Epidermal melanocyte (primary cell): Measurements from ENCODE around the gene SGPL1.
"Not testable (repeated sequence)": the region's sequence is repeated elsewhere in the genome, so short reads cannot be mapped to it uniquely, and the experiment has no call there.

Experiments used
- DNase-seq: peaks from one replicate; pipeline ENCODE4 v3.0.0; 2011; ENCODE audit warnings: low spot score; ENCODE audit not compliant: insufficient read length

Gene SGPL1, protein sequence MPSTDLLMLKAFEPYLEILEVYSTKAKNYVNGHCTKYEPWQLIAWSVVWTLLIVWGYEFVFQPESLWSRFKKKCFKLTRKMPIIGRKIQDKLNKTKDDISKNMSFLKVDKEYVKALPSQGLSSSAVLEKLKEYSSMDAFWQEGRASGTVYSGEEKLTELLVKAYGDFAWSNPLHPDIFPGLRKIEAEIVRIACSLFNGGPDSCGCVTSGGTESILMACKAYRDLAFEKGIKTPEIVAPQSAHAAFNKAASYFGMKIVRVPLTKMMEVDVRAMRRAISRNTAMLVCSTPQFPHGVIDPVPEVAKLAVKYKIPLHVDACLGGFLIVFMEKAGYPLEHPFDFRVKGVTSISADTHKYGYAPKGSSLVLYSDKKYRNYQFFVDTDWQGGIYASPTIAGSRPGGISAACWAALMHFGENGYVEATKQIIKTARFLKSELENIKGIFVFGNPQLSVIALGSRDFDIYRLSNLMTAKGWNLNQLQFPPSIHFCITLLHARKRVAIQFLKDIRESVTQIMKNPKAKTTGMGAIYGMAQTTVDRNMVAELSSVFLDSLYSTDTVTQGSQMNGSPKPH

DNA sequence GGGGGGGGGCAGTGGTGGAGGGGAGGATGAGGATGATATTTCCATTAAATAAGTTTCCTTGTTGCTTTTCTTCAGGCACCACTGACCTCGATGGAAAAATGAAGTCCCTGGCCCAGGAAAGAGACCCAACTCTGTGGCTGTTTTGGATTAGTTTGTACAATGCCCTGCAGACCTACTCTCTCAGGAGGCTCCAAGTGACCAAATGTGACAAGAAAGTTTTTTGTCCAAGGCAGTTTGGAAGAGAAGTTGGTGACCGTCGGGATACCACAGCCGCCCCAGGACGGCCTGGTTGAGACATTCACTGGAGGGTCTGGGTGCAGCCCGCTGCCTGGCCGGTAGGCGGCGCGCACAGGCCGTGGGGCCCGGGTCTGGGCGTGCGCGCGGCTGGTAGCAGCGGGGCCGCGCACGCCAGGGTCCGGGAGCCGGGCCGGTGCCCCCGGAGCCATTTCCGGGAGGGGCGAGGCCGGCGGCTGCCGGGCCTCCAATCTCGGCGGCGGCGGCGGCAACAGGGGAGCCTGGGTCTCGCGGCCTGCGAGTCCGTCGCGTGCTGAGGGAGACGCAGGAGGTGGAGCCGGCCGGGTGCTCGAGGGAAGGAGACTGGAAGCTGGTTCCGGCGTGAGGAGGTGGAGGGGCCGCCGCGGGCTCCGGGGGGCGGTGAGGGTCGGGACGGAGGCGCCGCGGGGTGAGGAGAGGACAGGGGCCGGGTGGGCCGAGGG is at the start of gene SGPL1:
Gene SGPL1 (plus strand): TSS at position 445 of the 716 bp plus-strand sequence. CDS start 906 bp downstream, outside the sequence.
- peak; percentile 90 for DNase-seq

GRCh38 chr10:70768026-70768685 is 47.6 kb upstream of the SGPL1 start:
- not testable (repeated sequence) for DNase-seq

- no peak for DNase-seq
Measured at GRCh38 chr10:70769121-70769520, 46.6 kb upstream of the SGPL1 start.

GRCh38 chr10:70770001-70770400 is 45.7 kb upstream of the SGPL1 start:
- DNase-seq: no peak

DNA sequence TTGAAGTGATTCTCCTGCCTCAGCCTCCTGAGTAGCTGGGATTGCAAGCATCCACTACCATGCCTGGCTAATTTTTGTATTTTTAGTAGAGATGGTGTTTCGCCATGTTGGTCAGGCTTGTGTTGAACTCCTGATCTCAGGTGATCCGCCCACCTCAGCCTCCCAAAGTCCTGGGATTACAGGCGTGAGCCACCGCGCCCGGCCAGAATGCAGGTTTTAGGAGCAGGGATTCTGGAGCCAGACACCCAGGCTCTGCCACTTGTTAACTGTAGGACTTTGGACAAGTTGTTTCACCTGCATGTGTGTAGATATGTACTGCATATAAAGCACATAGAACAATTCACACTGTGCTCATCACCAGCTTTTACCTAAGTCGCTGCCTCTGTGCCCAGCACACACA is 45.2 kb upstream of the SGPL1 start:
- DNase-seq: not testable (repeated sequence)

- DNase-seq: no peak
Measured at GRCh38 chr10:70771311-70772194, 44.2 kb upstream of the SGPL1 start.

- DNase-seq: no peak
Measured at GRCh38 chr10:70772627-70773026, 43.1 kb upstream of the SGPL1 start.

GRCh38 chr10:70773461-70773860 is 42.3 kb upstream of the SGPL1 start:
- DNase-seq: no peak

- no peak for DNase-seq
Measured at GRCh38 chr10:70773965-70774809, 41.6 kb upstream of the SGPL1 start.

DNA sequence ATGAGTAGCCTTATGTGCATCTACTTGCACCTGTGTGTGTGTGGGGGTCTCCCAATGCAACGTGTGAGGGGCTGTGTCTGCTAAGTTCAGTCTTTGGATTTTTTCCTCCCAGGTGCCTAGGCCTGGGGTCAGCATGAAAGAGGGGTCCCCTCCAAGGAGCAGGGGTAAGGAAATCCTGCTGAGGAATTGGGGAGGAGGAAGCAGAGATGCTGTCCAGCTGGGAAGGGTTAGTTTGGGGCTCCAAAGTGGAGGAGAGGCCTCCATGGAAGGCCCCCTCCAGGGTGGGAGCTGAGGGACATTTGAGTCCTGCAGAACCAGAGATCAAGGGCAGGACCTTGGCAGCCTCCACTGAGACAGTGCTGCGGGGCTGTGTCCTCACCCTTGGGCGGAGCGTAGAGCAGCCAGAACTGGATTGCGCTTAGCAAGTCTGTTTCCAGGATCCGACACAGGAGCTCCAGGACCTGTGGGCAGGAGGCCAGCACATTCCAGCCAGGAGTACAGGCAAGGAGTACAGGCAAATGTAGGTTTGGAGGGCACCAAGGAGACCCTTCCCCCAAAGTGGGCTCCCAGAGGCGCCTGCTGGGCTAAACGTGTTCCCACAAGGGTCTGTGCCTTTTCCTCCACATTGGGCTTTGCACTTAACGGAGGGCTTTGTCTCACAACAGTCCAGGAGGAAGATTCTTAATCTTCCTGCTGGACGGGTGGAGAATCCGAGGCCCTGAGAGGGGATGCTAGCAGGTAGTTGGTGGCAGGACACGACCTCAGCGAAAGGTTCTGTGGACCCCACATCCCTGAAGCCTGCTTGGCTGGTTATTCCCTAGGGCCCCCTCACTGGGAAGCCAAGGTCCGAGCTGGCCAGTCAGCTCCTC is 40.7 kb upstream of the SGPL1 start:
- DNase-seq: no peak

DNA sequence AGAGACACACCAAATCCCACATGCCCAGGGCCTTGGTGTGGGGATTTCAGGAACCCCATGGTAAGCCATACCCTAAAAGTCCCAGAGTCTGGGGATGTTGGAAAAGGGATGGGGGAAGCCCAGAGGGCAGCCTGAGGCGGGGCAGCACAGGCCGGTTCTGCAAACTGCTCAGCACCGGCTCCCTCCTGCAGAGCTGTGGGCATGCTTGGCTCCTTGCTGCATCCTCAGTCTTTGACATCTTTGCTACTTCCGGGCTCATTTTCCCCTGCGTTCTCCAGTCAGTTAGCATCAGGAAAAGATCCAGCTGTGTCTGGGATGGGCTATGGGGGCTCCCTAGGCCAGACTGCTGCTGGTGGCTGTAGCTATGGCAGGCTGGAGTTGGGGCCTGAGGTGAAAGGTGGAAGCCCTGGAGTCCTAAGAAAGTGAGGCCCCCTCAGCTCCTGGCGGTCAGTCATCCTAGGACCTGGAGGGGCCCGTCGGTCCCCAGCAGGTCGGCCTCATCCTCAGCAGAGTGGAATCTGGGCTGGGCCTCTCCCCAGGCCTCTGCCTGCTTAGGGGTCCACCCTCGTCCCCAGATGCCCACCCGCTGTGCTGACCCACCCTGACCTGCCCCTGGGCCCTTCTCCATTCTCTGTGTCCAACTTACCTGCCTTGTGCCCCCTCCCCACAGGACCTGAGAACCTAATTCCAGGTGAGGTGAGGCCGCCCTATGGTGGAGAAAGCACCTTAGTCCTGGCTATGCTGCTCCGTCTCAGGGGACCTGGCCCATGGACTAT is 39.9 kb upstream of the SGPL1 start:
- no peak for DNase-seq

- no peak for DNase-seq
Measured at GRCh38 chr10:70776455-70777005, 39.2 kb upstream of the SGPL1 start.

DNA sequence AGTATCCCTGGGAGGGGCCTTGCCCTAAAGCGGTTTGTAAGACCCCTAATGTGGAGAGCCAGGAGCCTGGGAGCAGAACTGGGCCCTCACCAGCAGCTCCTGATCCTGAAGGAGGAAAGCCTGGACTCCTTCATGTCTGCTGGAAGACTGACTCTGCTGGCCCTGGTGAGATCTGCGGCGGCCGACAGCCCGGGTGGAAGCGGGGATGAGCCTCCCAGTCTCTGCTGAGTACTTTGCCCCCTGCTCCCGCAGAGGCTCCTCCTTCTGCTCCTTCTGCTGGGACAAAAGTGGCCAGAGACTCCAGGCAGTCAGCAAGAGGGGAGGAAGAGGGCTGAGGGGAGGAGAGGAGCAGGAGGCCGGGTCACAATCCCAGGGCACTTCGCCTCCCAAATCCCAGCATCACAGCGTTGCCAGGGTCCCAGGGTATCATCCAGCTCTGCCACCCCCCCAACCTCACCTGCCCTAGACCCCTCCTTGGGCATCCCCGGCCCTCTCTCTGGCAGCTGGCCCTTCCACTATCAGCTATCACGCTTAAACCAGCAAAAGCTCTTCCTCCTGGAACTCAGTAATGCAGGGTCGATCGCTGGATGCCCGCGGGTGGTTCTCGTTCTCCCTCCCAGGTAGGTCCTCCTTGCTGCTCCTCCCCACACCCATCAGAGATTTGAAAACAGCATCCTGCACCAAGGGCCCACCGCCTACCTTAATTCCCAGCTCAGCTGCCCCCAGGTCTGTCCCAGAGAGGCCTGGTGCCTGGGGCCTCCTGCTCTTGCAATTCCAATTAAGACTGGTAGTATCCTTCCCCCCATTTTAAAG is 38.5 kb upstream of the SGPL1 start:
- no peak for DNase-seq

DNA sequence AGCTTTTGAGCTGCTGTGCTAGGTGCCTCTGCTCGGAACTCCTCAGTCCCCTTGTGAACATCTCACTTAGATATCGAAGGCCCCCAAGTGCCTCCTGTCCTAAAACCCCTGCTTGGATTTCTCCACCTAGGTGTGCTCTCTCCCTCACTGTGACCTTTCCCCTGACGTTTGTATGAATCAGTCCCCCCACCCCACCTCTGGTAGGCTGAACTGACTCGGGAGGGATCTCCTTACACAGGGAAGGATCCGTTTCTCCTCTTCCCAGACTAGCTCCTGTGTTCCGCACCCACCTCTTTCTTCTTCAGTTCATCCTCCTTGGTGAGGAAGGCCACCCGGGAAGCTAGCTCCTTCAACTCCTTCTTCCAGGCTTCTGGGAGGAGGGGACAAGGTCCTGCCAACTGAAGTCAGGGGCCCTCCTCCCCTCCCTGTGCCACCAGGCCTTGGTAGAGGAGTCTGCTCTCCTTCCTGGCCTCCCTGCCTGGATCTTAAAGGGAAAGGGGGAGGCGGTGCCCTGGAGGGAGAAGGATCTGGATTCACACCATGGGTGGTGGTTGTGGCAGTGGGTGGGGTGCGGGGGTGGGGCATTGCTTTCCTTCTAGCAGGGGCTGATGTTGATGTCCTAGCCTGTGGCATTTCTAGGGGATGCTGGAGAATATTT is 37.4 kb upstream of the SGPL1 start:
- DNase-seq: no peak

DNA sequence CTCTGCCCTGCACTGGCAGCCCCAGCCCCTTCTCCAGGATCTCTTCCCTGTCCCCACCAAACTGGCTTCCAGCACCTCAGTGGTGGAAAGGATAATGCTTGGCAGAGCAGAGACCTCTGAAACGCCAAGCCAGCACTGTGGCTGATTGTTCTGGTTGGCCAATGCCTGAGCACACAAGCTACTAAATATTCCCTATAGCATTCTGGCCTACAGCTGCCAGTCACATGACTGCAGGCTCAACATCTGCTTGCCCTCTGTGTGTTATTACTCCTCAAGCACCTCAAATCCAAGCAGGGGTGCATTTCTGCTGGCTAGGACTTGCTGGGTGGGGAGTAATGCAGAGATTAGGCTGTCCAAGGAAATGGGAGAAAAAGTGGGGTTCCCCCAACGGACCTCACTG is 36.7 kb upstream of the SGPL1 start:
- DNase-seq: peak; percentile 41
